Fibroblast of gingiva (primary cell): Measurements from ENCODE around the gene SMCO2.

Experiments
- DNase-seq: peaks from one replicate; pipeline ENCODE4 v3.0.0-alpha.2; 2011; ENCODE audit warnings: low read depth

Gene SMCO2

GRCh38 chr12:27455589-27455988 lies 9.1 kb downstream of the SMCO2 start:
- no peak for DNase-seq

GRCh38 chr12:27456618-27457017 lies 10.1 kb downstream of the SMCO2 start:
- DNase-seq: no peak

- DNase-seq: no peak
These were observed 14.0 kb downstream of the SMCO2 start for GRCh38 chr12:27460471-27460978.

GRCh38 chr12:27462151-27462694 lies 15.7 kb downstream of the SMCO2 start:
- no peak for DNase-seq

- DNase-seq: no peak
These were observed 16.3 kb downstream of the SMCO2 start for GRCh38 chr12:27462851-27463250.

GRCh38 chr12:27463511-27464219 lies 17.1 kb downstream of the SMCO2 start:
- peak; percentile 48 for DNase-seq

GRCh38 chr12:27464220-27464554 lies 17.7 kb downstream of the SMCO2 start:
- peak; percentile 90 for DNase-seq

GRCh38 chr12:27467641-27468040 lies 21.1 kb downstream of the SMCO2 start:
- DNase-seq: no peak

GRCh38 chr12:27468241-27468640 lies 21.7 kb downstream of the SMCO2 start:
- no peak for DNase-seq

GRCh38 chr12:27469176-27469736 lies 22.7 kb downstream of the SMCO2 start:
- no peak for DNase-seq

- DNase-seq: no peak
These were observed 26.1 kb downstream of the SMCO2 start for GRCh38 chr12:27472604-27473003.

- DNase-seq: peak; percentile 29
These were observed 27.8 kb downstream of the SMCO2 start for GRCh38 chr12:27474344-27474743.

- DNase-seq: no peak
These were observed 30.5 kb downstream of the SMCO2 start for GRCh38 chr12:27477049-27477448.

GRCh38 chr12:27478949-27479348 lies 32.4 kb downstream of the SMCO2 start:
- no peak for DNase-seq

- no peak for DNase-seq
These were observed 33.5 kb downstream of the SMCO2 start for GRCh38 chr12:27480016-27480415.

- DNase-seq: peak; percentile 44
These were observed 40.4 kb downstream of the SMCO2 start for GRCh38 chr12:27486961-27487360.

- DNase-seq: no peak
These were observed 41.9 kb downstream of the SMCO2 start for GRCh38 chr12:27488479-27488878.

GRCh38 chr12:27491226-27491625 lies 44.7 kb downstream of the SMCO2 start:
- DNase-seq: no peak

GRCh38 chr12:27493260-27493940 lies 46.9 kb downstream of the SMCO2 start:
- DNase-seq: no peak

- DNase-seq: no peak
These were observed 50.9 kb downstream of the SMCO2 start for GRCh38 chr12:27497446-27497845.

GRCh38 chr12:27498149-27498548 lies 51.6 kb downstream of the SMCO2 start:
- no peak for DNase-seq

- DNase-seq: peak; percentile 32
These were observed 52.2 kb downstream of the SMCO2 start for GRCh38 chr12:27498761-27499160.

GRCh38 chr12:27499377-27499776 lies 52.8 kb downstream of the SMCO2 start:
- DNase-seq: no peak
